Activated naive CD8-positive, alpha-beta T cell treated with anti-CD3 and anti-CD28 coated beads, Interleukin-2, amount 50 U/mL, for 16 hours (primary cell): Measurements from ENCODE around the gene PPP6C.
"Not testable (repeated sequence)": the region's sequence is repeated elsewhere in the genome, so short reads cannot be mapped to it uniquely, and the experiment has no call there.

Experiments used
- DNase-seq: peaks from one replicate; pipeline ENCODE4 v3.0.0-alpha.2; 2020; ENCODE audit warnings: low read depth, low spot score

PPP6C gene

GRCh38 chr9:125142560-125143376 is 46.8 kb downstream of the PPP6C start:
- no peak for DNase-seq

DNA sequence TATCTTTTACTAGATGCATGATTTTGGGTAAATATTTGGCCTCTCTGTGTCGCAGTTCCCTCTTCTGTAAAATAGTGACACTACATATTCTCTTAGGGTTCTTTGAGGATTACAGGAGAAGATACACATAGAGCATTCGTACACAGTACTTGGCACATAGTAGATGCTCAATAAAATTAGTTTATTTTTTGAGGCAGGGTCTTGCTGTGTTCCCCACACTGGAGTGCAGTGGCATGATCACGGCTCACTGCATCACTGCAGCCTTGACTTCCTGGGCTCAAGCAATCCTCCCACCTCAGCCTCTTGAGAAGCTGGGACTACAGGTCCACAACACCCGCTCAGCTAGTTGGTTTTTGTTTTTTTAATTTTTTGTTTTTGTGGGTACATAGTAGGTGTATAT is 47.9 kb downstream of the PPP6C start:
- DNase-seq, result no peak

DNA sequence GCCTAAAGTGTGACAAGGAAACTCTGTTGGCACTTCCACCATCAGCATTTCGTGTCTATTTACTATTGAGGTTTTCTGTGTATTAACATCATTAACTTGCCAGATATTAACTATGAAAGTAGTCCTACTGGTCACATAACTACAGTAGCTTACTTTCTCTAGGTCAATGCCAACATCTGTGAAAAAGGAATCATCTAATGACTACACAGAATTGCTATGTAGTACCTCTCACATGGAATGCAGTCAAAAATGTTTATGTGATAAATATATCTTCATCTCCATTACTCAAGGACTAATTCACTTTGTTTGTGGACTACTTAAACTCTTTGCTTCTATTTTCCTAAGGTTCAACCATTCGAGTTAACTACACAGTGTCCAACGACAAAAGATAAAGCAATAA is 48.4 kb downstream of the PPP6C start:
- DNase-seq, result no peak

DNA sequence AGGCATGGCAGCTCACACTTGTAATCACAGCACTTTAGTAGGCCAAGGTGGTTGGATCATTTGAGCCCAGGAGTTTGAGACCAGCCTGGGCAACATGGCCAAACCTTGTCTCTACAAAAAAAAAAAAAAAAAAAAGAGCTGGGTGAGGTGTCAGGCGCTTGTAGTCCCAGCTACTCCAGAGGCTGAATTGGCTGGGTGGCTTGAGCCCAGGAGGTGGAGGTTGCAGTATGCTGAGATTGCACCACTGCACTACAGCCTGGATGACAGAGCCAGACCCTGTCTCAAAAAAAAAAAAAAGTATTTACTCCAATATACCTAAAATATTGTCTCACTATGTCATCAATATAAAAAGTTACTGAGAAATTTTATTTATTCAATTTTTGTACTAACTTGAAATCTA is 49.0 kb downstream of the PPP6C start:
- no peak for DNase-seq

GRCh38 chr9:125137200-125137599 is 52.4 kb downstream of the PPP6C start:
- no peak for DNase-seq

DNA sequence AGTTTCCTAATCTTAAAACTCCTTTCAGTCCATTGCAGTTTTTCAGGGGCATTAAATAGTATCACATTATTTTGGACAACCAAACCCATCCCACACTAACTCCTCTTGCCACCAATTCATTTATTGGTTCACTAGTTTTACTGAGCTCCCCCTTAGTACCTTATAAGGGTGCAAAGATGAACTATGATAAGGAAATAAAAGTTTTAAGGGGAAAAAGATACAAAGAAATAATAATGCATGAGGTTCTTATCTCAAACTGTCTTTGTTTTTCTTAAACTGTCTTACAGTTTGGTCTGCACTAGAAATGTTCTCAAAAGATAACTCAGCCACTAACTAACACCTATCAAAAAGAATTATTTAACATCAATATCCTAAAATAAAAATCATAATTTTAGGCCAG is 54.6 kb downstream of the PPP6C start:
- DNase-seq, result no peak

- no peak for DNase-seq
These were observed 55.9 kb downstream of the PPP6C start for GRCh38 chr9:125133403-125134329.

- DNase-seq, result no peak
These were observed 57.8 kb downstream of the PPP6C start for GRCh38 chr9:125131778-125132177.

- peak; percentile 4 for DNase-seq
These were observed 63.4 kb downstream of the PPP6C start for GRCh38 chr9:125126019-125126746.

DNA sequence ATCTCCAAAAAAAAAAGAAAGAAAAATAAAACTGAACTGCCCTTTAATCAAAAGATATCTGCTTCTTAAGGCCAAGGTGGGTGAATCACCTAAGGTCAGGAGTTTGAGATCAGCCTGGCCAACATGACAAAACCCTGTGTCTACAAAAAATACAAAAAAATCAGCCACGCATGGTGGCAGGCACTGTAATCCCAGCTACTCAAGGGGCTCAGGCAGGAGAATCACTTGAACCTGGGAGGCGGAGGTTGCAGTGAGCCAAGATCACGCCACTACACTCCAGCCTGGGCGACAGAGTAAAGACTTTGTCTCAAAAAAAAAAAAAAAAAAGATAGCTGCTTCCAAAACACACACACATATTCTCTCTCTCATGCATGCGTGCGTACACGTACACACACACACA is 64.1 kb downstream of the PPP6C start:
- no peak for DNase-seq

GRCh38 chr9:125121146-125121545 is 68.5 kb downstream of the PPP6C start:
- no peak for DNase-seq

GRCh38 chr9:125119643-125120286 is 69.8 kb downstream of the PPP6C start:
- no peak for DNase-seq

GRCh38 chr9:125118696-125119095 is 70.9 kb downstream of the PPP6C start:
- DNase-seq, result not testable (repeated sequence)

- not testable (repeated sequence) for DNase-seq
These were observed 75.1 kb downstream of the PPP6C start for GRCh38 chr9:125114503-125114902.

- no peak for DNase-seq
These were observed 79.1 kb downstream of the PPP6C start for GRCh38 chr9:125110464-125110863.

DNA sequence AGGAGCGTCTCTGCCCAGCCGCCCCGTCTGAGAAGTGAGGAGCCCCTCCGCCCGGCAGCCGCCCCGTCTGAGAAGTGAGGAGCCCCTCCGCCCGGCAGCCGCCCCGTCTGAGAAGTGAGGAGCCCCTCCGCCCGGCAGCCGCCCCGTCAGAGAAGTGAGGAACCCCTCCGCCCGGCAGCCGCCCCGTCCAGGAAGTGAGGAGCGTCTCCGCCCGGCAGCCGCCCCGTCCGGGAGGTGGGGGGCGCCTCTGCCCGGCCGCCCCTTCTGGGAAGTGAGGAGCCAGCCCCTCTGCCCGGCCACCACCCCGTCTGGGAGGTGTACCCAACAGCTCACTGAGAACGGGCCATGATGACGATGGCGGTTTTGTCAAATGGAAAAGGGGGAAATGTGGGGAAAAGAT is 81.1 kb downstream of the PPP6C start:
- DNase-seq, result not testable (repeated sequence)

- no peak for DNase-seq
These were observed 83.2 kb downstream of the PPP6C start for GRCh38 chr9:125106285-125106893.

GRCh38 chr9:125103770-125104460 is 85.7 kb downstream of the PPP6C start:
- no peak for DNase-seq

DNA sequence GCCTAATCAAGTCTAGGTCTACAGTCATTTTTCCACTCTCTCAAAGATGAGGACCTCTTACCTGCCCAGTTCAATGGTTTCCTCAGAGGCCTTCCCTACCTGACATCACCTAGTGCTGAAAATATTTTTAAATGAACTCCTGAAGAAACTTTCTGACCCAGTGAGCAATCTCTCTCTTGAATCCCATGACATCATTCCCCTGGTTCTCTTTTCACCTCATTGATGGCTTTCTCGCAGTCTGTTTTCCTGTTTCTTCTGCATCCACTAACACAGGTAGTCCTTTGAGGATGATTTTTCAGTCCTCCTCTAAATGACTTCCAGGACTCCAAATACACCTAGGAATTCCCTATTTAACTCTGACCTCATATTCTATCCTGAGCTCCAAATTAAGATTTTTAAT is 86.6 kb downstream of the PPP6C start:
- no peak for DNase-seq

DNA sequence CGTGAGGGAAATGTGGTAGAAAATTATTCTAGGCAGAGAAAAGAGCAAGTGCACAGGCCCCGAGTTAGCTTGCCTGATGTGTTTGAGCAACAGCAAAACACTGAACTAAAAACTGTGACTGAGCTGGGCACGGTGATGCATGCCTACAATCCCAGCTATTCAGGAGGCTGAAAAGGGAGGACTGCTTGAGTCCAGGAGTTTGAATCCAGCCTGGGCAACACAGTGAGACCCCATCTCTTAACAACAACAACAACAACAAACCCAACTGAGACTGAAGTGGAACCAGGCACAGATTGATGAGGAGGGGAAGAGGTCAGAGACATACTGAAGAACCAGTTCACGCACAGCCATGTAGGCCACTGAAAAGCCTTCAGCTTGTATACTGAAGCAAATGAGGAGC is 88.8 kb downstream of the PPP6C start:
- no peak for DNase-seq
